Measurements from ENCODE around the gene RAET1E.

DNA sequence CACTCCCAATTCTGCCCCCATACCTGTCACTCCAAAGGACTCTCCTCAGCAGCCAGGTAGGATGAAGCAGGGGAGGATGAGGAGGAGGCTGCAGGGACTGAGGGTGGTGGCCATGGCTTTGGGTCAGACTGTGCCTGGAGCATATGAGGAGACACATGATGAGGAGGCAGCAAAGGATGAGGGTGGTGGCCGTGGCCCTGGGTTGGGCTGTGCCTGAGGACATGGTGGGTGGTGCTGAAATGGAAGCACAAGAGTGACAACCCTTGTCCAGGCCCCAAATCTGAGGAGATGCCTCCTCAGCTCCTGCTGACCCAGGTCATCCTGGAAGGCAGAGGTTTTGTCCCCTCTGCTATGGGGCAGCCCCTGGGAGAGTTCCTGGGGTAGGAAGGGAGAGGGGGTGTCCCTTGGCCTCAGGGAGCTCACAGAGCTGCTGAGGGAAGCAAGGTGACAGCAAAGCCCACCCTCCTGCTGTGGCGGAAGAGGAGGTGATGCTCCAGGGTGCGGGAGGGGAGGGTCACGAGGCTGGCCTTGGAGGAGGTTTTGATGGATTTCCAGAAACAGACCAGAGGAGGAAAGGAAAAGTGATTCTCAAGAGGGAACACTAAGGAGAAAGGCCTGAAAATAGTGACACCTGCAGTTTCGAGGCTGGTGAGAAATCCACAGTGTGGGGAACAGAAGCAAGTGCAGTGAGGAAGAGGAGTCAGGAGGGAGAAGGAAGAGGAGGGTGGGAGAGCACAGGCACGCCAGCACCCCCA, 20.4 kb upstream of the RAET1E start:
- TF ChIP-seq, protein P1, sequence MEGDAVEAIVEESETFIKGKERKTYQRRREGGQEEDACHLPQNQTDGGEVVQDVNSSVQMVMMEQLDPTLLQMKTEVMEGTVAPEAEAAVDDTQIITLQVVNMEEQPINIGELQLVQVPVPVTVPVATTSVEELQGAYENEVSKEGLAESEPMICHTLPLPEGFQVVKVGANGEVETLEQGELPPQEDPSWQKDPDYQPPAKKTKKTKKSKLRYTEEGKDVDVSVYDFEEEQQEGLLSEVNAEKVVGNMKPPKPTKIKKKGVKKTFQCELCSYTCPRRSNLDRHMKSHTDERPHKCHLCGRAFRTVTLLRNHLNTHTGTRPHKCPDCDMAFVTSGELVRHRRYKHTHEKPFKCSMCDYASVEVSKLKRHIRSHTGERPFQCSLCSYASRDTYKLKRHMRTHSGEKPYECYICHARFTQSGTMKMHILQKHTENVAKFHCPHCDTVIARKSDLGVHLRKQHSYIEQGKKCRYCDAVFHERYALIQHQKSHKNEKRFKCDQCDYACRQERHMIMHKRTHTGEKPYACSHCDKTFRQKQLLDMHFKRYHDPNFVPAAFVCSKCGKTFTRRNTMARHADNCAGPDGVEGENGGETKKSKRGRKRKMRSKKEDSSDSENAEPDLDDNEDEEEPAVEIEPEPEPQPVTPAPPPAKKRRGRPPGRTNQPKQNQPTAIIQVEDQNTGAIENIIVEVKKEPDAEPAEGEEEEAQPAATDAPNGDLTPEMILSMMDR (IDR thresholded peaks at IDR 0.05): no peak
- no peak for TF ChIP-seq POLR2A (IDR thresholded peaks at IDR 0.05)
